Activated naive CD4-positive, alpha-beta T cell treated with anti-CD3 and anti-CD28 coated beads for 36 hours (primary cell): Measurements from ENCODE around the gene LRRC2. TPM values are rescaled to one million over a fixed set of nuclear protein-coding genes. Genes with fewer than 3 reads are reported as not detected.

Experiments used
- CTCF ChIA-PET: fragments of 350-600 bp; sonication (Branson Sonifier 250); formaldehyde crosslinking; loops from one replicate; lab custom pipeline; 2021; ENCODE audit warnings: antibody characterized with exemption; lab: Charles Lee
- DNase-seq: peaks from one replicate; pipeline ENCODE4 v3.0.0-alpha.2; 2020
- H3K27ac Mint-ChIP-seq: one replicate; pipeline ENCODE4 v1.8.0; 2021; ENCODE audit warnings: mild to moderate bottlenecking, mixed read lengths
- H3K27me3 Mint-ChIP-seq: one replicate; pipeline ENCODE4 v1.8.0; 2021; ENCODE audit warnings: low read depth, mixed read lengths
- H3K36me3 Mint-ChIP-seq: one replicate; pipeline ENCODE4 v1.8.0; 2021; ENCODE audit warnings: low read depth, mixed read lengths
- H3K4me1 Mint-ChIP-seq: one replicate; pipeline ENCODE4 v1.8.0; 2021; ENCODE audit warnings: low read depth, mixed read lengths
- H3K4me3 Mint-ChIP-seq: one replicate; pipeline ENCODE4 v1.8.0; 2021; ENCODE audit warnings: mild to moderate bottlenecking, moderate library complexity, mixed read lengths
- H3K9me3 Mint-ChIP-seq: one replicate; pipeline ENCODE4 v1.8.0; 2021; ENCODE audit warnings: mixed read lengths
- intact Hi-C: fragments of 100-400 bp; cut with micrococcal nuclease; formaldehyde crosslinking; loops from one replicate; pipeline ENCODE4 v1.15.1; 2023
- total RNA-seq, 2 experiments: library from RNA; stranded (reverse); gene quantifications; one replicate each; pipeline ENCODE4 v1.2.3, GENCODE V29; 2021

The LRRC2 gene
- total RNA-seq, 2 experiments from 2014 or later, result not detected

DNA sequence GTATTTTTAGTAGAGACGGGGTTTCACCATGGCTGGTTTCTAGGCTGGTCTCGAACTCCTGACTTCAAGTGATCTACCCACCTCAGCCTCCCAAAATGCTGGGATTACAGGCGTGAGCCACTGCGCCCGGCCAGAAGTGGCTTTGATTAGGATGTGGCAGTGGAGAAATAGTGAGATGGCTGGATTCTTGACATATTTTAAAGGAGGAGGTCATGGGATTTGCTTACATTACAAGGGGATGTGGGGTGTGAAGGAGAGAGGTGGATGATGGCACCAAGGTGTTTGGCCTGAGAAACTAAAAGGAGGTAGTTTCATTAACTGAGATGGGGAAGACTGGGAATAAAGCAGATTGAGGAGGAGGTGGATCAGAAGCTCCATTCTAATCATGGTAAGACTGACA, 86.4 kb downstream of the LRRC2 start:
- no peak overlapping the region for H3K27ac Mint-ChIP-seq
- CTCF ChIA-PET, result interaction anchor here (0.7 kb wide), 1 partner anchor 9 kb away, joined by 6 read pairs; no protein-coding TSS in a partner anchor
- intact Hi-C loops, result loop anchor here (10.0 kb wide), 1 partner anchor 215 kb away; the partner anchor contains the start of gene ALS2CL

DNA sequence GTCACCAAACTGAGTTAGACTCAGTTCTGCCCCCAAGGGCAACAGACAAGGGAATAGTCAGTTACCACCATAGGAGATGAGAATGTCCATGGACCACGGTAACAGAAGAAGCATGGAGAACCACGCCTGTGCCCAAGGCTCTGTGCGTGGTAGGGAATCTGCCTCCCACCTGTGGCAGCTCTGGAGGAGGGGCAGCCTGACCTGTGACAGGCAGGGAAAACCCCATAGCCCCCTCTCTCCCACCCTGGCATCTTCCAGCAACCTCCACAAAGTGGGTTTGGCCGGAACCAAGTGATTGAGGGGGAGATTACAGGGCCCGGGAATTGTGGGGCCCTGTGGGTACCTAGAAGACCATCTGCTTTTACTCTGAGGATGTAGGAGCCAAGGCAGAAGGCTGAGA, 87.1 kb downstream of the LRRC2 start:
- CTCF ChIA-PET, result no interaction called here
- no peak overlapping the region for H3K4me3 Mint-ChIP-seq

More for the DNA sequence above, 86.4 kb downstream of the LRRC2 start:
- peaks cover 5% of the 10 kb centered on the region for H3K27me3 Mint-ChIP-seq
- H3K9me3 Mint-ChIP-seq, result peaks cover 9% of the 10 kb centered on the region
- no peaks in the 10 kb centered on the region for H3K36me3 Mint-ChIP-seq
- DNase-seq, result no peak
- no peaks in the 10 kb centered on the region for H3K4me1 Mint-ChIP-seq
- H3K4me3 Mint-ChIP-seq, result no peak overlapping the region

DNA sequence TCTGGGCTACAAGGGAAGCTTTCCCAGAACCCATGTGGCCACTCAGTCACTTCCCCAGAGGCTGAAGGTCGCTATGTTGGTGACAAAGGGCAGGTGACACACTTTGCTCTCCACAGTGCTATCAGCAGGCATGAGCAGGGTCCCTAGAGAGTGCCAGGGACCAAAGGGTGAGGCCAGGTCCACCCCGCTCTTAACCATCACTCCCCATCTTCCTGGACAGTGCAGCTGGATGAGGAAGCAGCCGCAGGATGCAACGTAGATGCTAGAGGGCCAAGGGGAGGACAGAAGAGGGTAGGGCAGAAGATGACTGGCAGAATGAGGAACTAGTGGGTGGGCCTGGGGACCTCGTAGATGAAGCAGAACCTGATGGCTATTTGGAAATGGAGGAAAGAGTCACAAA, 87.8 kb downstream of the LRRC2 start:
- intact Hi-C loops, result no loop called here
- H3K27me3 Mint-ChIP-seq, result peaks cover 5% of the 10 kb centered on the region
- no peak for DNase-seq
- H3K36me3 Mint-ChIP-seq, result peaks cover 2% of the 10 kb centered on the region
- H3K4me3 Mint-ChIP-seq, result no peak overlapping the region
- H3K9me3 Mint-ChIP-seq, result peaks cover 16% of the 10 kb centered on the region
- CTCF ChIA-PET, result no interaction called here
- no peak overlapping the region for H3K27ac Mint-ChIP-seq
- H3K4me1 Mint-ChIP-seq, result no peaks in the 10 kb centered on the region

More for the DNA sequence above, 87.1 kb downstream of the LRRC2 start:
- Mint-ChIP-seq H3K4me1 (no peaks in the 10 kb centered on the region), H3K27ac (no peak overlapping the region), H3K36me3 (peaks cover 2% of the 10 kb centered on the region), H3K9me3 (peaks cover 16% of the 10 kb centered on the region), H3K27me3 (peaks cover 5% of the 10 kb centered on the region)
- intact Hi-C loops, result no loop called here
- no peak for DNase-seq

DNA sequence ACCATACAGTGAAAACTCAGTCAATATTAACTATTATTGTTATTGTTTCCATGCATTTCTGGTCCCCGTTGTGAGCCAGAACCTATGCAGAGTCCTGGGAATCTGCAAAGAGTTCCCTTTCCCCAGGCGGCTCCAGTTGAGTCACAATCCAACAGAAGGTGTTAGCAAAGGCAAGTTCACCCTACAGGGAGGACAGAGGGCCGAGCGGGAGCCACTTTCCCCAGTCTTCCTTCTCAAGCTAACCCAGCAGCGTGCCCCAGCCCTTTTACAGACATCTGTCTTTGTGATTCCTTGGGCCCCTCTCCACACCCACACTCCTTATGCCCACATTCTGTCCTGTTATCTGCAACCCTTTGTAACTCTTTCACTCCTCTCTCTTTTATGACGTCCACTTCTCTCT, 88.3 kb downstream of the LRRC2 start:
- peaks cover 2% of the 10 kb centered on the region for H3K36me3 Mint-ChIP-seq
- no peak overlapping the region for H3K4me3 Mint-ChIP-seq
- H3K27ac Mint-ChIP-seq, result no peak overlapping the region
- H3K9me3 Mint-ChIP-seq, result peaks cover 16% of the 10 kb centered on the region
- no peak for DNase-seq
- intact Hi-C loops, result no loop called here
- CTCF ChIA-PET, result interaction anchor here (0.8 kb wide), 1 partner anchor 81 kb away, joined by 3 read pairs; no protein-coding TSS in a partner anchor
- H3K4me1 Mint-ChIP-seq, result no peaks in the 10 kb centered on the region
- peaks cover 5% of the 10 kb centered on the region for H3K27me3 Mint-ChIP-seq

DNA sequence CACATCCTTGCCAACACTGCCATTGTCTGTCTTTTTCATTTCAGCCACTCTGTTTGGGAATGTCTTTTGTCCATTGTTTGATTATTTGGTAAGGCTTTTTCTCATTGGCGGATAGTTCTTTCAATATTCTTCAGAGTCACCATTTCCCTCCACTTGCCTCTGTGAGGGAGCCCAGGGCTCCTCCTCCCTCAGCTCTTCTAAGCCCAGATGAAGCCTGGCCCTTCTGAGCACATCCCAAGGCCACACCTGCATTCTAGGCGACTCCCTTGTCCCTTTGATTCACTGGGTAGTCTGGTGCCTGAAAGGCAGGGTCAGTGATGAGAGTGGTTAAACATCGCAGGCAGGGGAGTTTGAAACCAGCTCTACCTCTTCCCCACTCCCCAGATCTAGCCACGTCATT, 89.0 kb downstream of the LRRC2 start:
- Mint-ChIP-seq H3K27ac (no peak overlapping the region), H3K9me3 (peaks cover 16% of the 10 kb centered on the region), H3K4me3 (no peak overlapping the region), H3K27me3 (peaks cover 5% of the 10 kb centered on the region), H3K36me3 (peaks cover 2% of the 10 kb centered on the region), H3K4me1 (no peaks in the 10 kb centered on the region)
- intact Hi-C loops, result no loop called here
- CTCF ChIA-PET, result interaction anchor here (0.8 to 3.6 kb wide), 2 partner anchors 12 to 81 kb away, joined by 3 to 18 read pairs; no protein-coding TSS in a partner anchor
- DNase-seq, result no peak

DNA sequence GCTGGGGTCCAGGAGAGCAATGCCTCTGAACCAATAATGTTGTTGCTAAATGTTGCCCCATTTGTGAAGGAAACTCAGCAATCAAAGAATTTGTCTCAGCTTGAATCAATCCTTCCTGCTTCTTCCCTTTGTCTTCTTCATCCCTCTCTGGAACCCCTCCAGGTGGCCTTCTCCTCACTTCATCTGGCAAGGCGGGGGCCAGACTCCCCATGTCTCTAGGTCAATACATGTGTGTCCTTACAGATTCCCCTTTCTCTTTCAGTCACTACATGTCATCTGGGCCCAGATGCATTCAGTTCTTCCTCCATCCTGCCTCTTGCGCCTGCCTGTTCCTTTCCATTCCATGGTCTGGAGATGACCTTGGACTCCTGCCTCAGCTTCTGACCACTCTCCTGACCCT, 93.4 kb downstream of the LRRC2 start:
- DNase-seq, result no peak
- peaks cover 16% of the 10 kb centered on the region for H3K9me3 Mint-ChIP-seq

DNA sequence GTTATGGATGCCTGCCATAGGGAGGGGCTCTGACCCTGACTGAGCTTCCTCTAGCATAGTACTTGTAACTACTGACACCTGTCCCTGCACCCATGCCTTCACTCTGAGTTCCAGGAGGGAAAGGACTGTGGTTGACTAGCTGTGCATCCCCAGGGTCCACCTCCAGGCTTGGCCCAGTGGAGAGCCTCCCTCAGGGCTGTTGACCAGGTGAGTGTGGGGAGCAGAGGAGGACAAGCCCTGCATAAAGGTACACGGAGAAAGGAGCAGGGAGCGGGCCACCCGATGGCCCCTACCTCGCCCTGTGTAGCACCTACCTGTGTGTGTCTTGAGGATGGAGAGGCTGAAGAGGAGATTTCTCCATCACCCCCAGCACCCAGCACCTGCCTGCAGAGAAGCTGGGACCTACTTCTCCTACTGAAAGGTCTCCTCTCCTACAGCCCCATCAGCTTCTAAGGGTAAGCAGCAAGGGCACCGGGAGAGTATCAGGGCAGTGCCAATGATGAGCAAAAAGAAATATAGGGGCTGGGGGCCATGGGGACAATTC, 94.7 kb downstream of the LRRC2 start:
- Mint-ChIP-seq H3K4me3 (no peak overlapping the region), H3K27me3 (peaks cover 9% of the 10 kb centered on the region), H3K4me1 (no peaks in the 10 kb centered on the region), H3K9me3 (peaks cover 16% of the 10 kb centered on the region), H3K36me3 (peaks cover 2% of the 10 kb centered on the region), H3K27ac (no peak overlapping the region)
- DNase-seq, result no peak
- CTCF ChIA-PET, result interaction anchor here (0.7 to 2.3 kb wide), 2 partner anchors 9 to 17 kb away, joined by 3 to 6 read pairs; no protein-coding TSS in a partner anchor
- intact Hi-C loops, result no loop called here

More for the DNA sequence above, 93.4 kb downstream of the LRRC2 start:
- no peak overlapping the region for H3K4me3 Mint-ChIP-seq
- H3K36me3 Mint-ChIP-seq, result peaks cover 2% of the 10 kb centered on the region
- CTCF ChIA-PET, result interaction anchor here (1.2 to 2.3 kb wide), 2 partner anchors 16 to 17 kb away, joined by 4 to 6 read pairs; no protein-coding TSS in a partner anchor
- intact Hi-C loops, result no loop called here
- no peaks in the 10 kb centered on the region for H3K4me1 Mint-ChIP-seq
- no peak overlapping the region for H3K27ac Mint-ChIP-seq
- peaks cover 9% of the 10 kb centered on the region for H3K27me3 Mint-ChIP-seq

DNA sequence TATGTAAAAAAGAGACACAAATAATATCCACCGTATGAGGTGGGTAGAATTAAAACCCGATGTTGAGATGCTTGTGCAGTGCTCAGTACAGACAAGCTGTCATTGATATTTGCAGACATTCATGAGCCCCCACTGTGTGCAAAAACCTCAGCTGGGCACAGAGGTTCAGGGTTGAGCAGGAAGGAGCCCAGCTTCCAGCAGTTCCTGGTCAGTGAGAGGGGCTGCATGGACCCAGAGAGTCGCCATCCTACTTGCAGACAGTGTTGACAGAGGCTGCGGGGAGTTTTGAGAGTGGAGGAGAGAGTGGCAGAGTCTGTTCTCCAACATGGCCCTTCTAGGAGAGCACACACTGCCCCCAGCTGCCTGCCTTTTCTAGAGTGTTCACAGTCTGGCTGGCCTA, 95.3 kb downstream of the LRRC2 start:
- no peak for DNase-seq
- H3K27me3 Mint-ChIP-seq, result peaks cover 10% of the 10 kb centered on the region
- no peak overlapping the region for H3K27ac Mint-ChIP-seq
- H3K4me3 Mint-ChIP-seq, result no peak overlapping the region
- CTCF ChIA-PET, result interaction anchor here (1.0 kb wide), 1 partner anchor 18 kb away, joined by 3 read pairs; no protein-coding TSS in a partner anchor
- H3K9me3 Mint-ChIP-seq, result peaks cover 16% of the 10 kb centered on the region
- H3K36me3 Mint-ChIP-seq, result peaks cover 2% of the 10 kb centered on the region
- H3K4me1 Mint-ChIP-seq, result no peaks in the 10 kb centered on the region
- intact Hi-C loops, result no loop called here

DNA sequence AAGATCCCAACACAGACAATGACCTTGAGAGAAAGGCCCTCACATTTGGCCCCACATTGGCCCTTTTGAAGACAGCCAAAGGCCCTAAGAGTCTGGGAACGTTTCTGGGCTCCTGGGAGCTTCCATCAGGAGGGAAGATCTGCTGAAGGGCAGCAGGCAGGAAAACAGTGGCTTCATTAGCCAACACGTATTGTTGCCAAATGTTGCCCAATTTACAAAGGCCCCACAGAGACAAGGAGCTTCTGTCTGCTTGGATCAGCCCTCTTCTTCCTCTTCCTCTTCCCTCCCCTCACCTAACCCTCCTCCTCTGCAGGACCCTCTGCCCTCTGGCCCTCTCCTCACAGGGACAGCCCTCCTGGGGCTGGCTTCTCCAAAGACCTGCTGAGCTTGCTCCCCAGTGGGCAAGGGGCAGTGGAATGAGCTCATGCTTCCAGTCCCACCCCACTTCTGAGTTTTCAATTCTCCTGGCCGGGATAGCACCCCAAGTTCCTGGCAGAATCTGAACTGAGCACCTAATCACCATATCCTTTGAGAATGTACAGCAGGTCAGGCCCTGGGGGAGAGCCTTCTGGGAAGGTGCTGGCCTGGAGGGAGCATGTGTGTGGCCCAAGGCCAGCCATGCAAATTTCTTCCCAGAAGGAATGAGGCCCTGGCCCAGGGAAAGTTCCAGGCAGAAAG, 96.3 kb downstream of the LRRC2 start:
- no peak overlapping the region for H3K4me3 Mint-ChIP-seq
- no peaks in the 10 kb centered on the region for H3K4me1 Mint-ChIP-seq
- intact Hi-C loops, result no loop called here
- CTCF ChIA-PET, result interaction anchor here (1.0 to 1.1 kb wide), 2 partner anchors 19 to 253 kb away, joined by 3 read pairs; no protein-coding TSS in a partner anchor
- H3K27ac Mint-ChIP-seq, result no peak overlapping the region
- H3K36me3 Mint-ChIP-seq, result peaks cover 2% of the 10 kb centered on the region
- DNase-seq, result no peak
- peaks cover 16% of the 10 kb centered on the region for H3K27me3 Mint-ChIP-seq
- H3K9me3 Mint-ChIP-seq, result peaks cover 8% of the 10 kb centered on the region

DNA sequence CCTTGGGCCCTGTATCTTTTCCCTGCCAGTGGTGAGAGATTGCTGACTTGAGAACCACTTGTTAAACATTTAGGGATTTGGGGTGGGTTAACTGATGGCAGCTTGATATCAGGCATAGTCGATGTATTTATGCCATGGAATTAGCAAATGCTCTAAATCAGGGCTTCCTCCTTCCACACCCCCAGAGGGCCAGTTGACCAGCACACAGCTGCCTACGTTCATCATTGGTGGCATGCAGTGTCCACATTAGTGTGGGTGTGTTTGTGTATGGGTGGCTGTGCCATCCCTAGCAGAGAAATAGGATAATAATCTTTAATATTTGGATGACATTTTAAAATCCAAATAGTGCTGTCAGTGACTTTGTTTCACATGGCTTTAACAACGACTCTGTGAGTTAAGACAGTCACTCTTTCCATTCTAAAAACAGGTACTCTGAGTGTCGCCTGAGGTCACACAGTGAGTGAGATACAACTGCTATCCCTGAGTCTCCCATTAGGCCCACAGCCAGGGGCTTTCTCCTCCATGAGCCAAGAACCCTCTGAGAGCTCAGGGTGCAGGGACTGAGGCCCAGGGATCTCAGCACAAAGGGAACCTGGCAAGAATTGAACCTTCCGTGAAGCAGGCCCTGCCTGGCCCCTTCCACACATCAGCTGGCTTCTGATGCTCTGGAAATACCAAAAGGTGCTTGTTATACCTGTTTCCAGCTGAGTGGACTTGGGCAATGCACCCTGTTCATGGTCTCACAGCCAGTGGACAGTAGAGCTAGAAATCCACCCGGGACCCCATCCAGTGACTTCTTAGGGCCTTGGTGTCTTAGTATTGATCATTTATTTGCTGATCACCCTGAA, 97.1 kb downstream of the LRRC2 start:
- H3K9me3 Mint-ChIP-seq, result no peaks in the 10 kb centered on the region
- no peak overlapping the region for H3K27ac Mint-ChIP-seq
- CTCF ChIA-PET, result interaction anchor here (1.1 to 2.6 kb wide), 2 partner anchors 19 to 252 kb away, joined by 3 to 7 read pairs; no protein-coding TSS in a partner anchor
- no peak for DNase-seq
- intact Hi-C loops, result no loop called here
- H3K36me3 Mint-ChIP-seq, result no peaks in the 10 kb centered on the region
- no peaks in the 10 kb centered on the region for H3K4me1 Mint-ChIP-seq
- H3K27me3 Mint-ChIP-seq, result peaks cover 21% of the 10 kb centered on the region
- H3K4me3 Mint-ChIP-seq, result no peak overlapping the region

DNA sequence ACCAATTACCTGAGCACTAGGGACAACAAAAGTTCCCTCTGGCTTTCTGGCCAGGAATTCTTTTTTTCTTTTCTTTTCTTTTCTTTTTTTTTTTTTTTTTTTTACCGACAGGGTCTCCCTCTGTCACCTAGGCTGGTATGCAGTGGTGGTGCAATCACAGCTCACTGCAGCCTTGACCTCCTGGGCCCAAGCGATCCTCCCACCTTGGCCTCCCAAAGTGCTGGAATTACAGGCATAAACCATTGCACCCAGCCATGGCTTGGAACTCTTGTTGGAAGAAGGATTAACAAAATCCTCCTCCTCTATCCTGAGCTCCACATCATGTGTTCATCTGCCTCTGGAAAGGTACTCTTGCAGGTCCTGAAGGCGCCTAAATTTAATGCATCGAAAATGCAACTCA, 98.5 kb downstream of the LRRC2 start:
- no peaks in the 10 kb centered on the region for H3K36me3 Mint-ChIP-seq
- CTCF ChIA-PET, result interaction anchor here (2.6 kb wide), 1 partner anchor 21 kb away, joined by 7 read pairs; no protein-coding TSS in a partner anchor
- H3K9me3 Mint-ChIP-seq, result no peaks in the 10 kb centered on the region
- intact Hi-C loops, result no loop called here
- H3K27ac Mint-ChIP-seq, result no peak overlapping the region
- DNase-seq, result no peak
- no peaks in the 10 kb centered on the region for H3K4me1 Mint-ChIP-seq
- H3K27me3 Mint-ChIP-seq, result peaks cover 32% of the 10 kb centered on the region
- no peak overlapping the region for H3K4me3 Mint-ChIP-seq
